ENCODE measurements around the gene ARRDC2. TPM values are rescaled to one million over a fixed set of nuclear protein-coding genes. Genes with fewer than 3 reads are reported as not detected.

Gene ARRDC2
- total RNA-seq, 1 donor from 2014 or later: 16.6 TPM

DNA sequence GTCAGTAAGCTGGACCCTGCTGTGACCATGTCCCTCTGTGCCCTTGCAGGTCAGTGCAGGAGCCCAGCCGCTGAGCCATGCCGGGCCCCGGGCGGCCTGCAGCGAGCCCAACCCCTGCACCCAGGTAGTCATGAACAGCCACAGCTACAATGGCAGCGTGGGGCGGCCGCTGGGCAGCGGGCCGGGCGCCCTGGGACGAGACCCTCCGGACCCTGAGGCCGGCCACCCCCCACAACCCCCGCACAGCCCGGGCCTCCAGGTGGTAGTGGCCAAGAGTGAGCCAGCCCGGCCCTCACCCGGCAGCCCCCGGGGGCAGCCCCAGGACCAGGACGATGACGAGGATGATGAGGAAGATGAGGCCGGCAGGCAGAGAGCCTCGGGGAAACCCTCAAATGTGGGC is 34.2 kb upstream of the ARRDC2 start:
- TF ChIP-seq, protein P1, sequence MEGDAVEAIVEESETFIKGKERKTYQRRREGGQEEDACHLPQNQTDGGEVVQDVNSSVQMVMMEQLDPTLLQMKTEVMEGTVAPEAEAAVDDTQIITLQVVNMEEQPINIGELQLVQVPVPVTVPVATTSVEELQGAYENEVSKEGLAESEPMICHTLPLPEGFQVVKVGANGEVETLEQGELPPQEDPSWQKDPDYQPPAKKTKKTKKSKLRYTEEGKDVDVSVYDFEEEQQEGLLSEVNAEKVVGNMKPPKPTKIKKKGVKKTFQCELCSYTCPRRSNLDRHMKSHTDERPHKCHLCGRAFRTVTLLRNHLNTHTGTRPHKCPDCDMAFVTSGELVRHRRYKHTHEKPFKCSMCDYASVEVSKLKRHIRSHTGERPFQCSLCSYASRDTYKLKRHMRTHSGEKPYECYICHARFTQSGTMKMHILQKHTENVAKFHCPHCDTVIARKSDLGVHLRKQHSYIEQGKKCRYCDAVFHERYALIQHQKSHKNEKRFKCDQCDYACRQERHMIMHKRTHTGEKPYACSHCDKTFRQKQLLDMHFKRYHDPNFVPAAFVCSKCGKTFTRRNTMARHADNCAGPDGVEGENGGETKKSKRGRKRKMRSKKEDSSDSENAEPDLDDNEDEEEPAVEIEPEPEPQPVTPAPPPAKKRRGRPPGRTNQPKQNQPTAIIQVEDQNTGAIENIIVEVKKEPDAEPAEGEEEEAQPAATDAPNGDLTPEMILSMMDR (IDR thresholded peaks at IDR 0.05; ENCODE audit: borderline replicate concordance): no peak
- Histone ChIP-seq H3K4me1 (no peaks in the 10 kb centered on the region), H3K4me3 (no peak overlapping the region), H3K27me3 (ENCODE audit: low read depth) (peaks cover 70% of the 10 kb centered on the region), H3K9me3 (replicated peaks) (no peaks in the 10 kb centered on the region), H3K36me3 (no peaks in the 10 kb centered on the region), H3K27ac (replicated peaks) (no peak overlapping the region)
- intact Hi-C loops (cut with micrococcal nuclease): no loop called here
- no peak for DNase-seq

DNA sequence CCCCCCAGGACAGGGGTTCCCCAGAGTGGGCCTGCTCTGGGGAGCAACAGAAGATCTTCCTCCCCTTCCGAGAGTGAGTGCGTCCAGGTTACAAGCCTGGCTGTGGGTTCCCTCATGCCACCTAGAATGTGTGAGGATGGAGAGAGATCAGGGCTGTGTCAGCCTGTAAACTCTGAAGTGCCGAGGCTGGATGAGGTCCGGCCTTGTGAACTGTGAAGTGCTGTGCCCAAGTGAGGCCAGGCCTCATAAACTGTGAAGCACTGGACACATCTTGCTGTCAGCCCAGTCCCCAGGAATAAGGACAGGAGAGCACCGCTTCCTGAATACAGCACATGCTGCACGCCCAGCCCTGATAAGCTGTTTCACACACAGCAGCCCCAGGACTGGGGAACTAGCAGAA is 33.4 kb upstream of the ARRDC2 start:
- no peak overlapping the region for H3K27ac ChIP-seq (replicated peaks)
- no peaks in the 10 kb centered on the region for H3K9me3 ChIP-seq (replicated peaks)
- TF ChIP-seq, protein P1 (IDR thresholded peaks at IDR 0.05; ENCODE audit: borderline replicate concordance): no peak
- no peaks in the 10 kb centered on the region for H3K4me1 ChIP-seq
- H3K27me3 ChIP-seq (ENCODE audit: low read depth): peaks cover 63% of the 10 kb centered on the region
- DNase-seq: no peak
- H3K4me3 ChIP-seq: no peak overlapping the region
- no peaks in the 10 kb centered on the region for H3K36me3 ChIP-seq
- intact Hi-C loops (cut with micrococcal nuclease): no loop called here

DNA sequence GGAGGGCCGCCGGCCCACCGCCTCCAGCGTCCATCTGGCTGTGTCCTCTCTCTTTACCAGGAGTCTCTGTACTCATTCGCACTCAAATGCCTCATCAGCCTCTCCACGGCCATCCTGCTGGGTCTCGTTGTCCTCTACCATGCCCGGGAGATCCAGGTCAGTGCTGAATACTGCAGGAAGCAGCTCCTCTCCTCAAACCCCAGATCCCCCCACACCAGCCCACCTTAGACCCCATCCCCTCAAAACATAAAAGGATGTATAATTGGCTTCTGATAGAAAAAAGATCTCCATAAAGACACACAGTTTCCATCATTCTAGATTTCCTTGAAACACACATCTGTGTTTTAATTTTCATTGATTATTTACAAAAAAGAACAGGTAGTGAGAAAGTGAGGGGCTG is 32.9 kb upstream of the ARRDC2 start:
- TF ChIP-seq, protein P1 (IDR thresholded peaks at IDR 0.05; ENCODE audit: borderline replicate concordance): no peak
- no peaks in the 10 kb centered on the region for H3K9me3 ChIP-seq (replicated peaks)
- peaks cover 64% of the 10 kb centered on the region for H3K27me3 ChIP-seq (ENCODE audit: low read depth)
- no peak overlapping the region for H3K27ac ChIP-seq (replicated peaks)
- H3K36me3 ChIP-seq: no peaks in the 10 kb centered on the region
- intact Hi-C loops (cut with micrococcal nuclease): no loop called here
- H3K4me3 ChIP-seq: no peak overlapping the region
- H3K4me1 ChIP-seq: no peaks in the 10 kb centered on the region
- no peak for DNase-seq

DNA sequence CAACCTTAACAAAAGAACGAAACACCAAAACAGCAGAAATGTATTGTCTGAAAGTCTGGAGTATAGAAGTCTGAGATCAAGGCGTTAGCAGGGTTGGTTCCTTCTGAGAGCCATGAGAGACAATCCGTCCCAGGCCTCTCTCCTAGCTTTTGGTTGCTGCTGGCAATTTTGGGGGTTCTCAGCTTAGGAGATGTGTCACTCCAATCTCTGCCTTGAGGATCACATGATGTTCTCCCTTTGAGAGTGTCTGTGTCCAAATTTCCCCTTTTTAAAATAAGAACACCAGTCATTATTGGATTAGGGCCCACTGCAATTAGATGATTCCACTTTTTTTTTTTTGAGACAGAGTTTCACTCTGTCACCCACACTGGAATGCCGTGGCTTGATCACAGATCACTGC is 30.9 kb upstream of the ARRDC2 start:
- H3K27me3 ChIP-seq (ENCODE audit: low read depth): peaks cover 67% of the 10 kb centered on the region
- H3K9me3 ChIP-seq (replicated peaks): no peaks in the 10 kb centered on the region
- H3K4me3 ChIP-seq: no peak overlapping the region
- H3K4me1 ChIP-seq: no peaks in the 10 kb centered on the region
- H3K36me3 ChIP-seq: no peaks in the 10 kb centered on the region
- DNase-seq: no peak
- TF ChIP-seq, protein P1 (IDR thresholded peaks at IDR 0.05; ENCODE audit: borderline replicate concordance): no peak
- H3K27ac ChIP-seq (replicated peaks): no peak overlapping the region
- intact Hi-C loops (cut with micrococcal nuclease): no loop called here

DNA sequence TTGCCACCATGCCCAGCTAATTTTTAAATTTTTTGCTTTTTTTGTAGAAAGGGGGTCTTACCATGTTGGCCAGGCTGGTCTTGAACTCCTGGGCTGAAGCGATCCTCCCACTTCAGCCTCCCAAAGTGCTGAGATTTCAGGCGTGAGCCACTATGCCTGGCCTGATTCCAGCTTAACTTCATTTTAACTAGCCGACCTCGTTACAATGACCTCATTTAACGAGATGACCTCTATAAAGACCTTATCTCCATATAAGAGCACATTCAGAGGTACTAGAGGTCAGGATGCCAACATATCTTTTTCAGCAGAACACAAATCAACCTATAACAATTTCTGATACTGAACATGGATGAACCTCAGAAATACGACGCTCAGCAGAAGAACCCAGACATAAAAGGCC is 30.5 kb upstream of the ARRDC2 start:
- DNase-seq: no peak
- no peak overlapping the region for H3K4me3 ChIP-seq
- TF ChIP-seq, protein P1 (IDR thresholded peaks at IDR 0.05; ENCODE audit: borderline replicate concordance): no peak
- no peak overlapping the region for H3K27ac ChIP-seq (replicated peaks)
- H3K4me1 ChIP-seq: no peaks in the 10 kb centered on the region
- H3K36me3 ChIP-seq: no peaks in the 10 kb centered on the region
- H3K9me3 ChIP-seq (replicated peaks): no peaks in the 10 kb centered on the region
- peaks cover 67% of the 10 kb centered on the region for H3K27me3 ChIP-seq (ENCODE audit: low read depth)
- intact Hi-C loops (cut with micrococcal nuclease): no loop called here

DNA sequence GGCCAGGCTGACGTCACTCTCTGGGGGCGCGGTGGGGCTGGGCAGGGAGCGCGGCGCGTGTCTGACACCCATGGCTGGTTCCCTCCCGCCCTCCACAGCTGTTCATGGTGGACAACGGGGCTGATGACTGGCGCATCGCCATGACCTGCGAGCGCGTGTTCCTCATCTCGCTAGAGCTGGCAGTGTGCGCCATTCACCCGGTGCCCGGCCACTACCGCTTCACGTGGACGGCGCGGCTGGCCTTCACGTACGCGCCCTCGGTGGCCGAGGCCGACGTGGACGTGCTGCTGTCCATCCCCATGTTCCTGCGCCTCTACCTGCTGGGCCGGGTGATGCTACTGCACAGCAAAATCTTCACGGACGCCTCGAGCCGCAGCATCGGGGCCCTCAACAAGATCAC is 26.4 kb upstream of the ARRDC2 start:
- H3K27ac ChIP-seq (replicated peaks): no peak overlapping the region
- no peak overlapping the region for H3K4me3 ChIP-seq
- no peaks in the 10 kb centered on the region for H3K4me1 ChIP-seq
- H3K36me3 ChIP-seq: no peaks in the 10 kb centered on the region
- no peak for DNase-seq
- intact Hi-C loops (cut with micrococcal nuclease): no loop called here
- TF ChIP-seq, protein P1 (IDR thresholded peaks at IDR 0.05; ENCODE audit: borderline replicate concordance): no peak
- H3K27me3 ChIP-seq (ENCODE audit: low read depth): peaks cover 65% of the 10 kb centered on the region
- H3K9me3 ChIP-seq (replicated peaks): no peaks in the 10 kb centered on the region

Data from left ventricle myocardium inferior (tissue), 1 donor.